ENCODE measurements around the gene ABHD14A. TPM values are rescaled to one million over a fixed set of nuclear protein-coding genes. Genes with fewer than 3 reads are reported as not detected.

ABHD14A gene
- total and polyA plus RNA-seq, 7 donors, result 11.2 to 40.6 (median 22.9) TPM

DNA sequence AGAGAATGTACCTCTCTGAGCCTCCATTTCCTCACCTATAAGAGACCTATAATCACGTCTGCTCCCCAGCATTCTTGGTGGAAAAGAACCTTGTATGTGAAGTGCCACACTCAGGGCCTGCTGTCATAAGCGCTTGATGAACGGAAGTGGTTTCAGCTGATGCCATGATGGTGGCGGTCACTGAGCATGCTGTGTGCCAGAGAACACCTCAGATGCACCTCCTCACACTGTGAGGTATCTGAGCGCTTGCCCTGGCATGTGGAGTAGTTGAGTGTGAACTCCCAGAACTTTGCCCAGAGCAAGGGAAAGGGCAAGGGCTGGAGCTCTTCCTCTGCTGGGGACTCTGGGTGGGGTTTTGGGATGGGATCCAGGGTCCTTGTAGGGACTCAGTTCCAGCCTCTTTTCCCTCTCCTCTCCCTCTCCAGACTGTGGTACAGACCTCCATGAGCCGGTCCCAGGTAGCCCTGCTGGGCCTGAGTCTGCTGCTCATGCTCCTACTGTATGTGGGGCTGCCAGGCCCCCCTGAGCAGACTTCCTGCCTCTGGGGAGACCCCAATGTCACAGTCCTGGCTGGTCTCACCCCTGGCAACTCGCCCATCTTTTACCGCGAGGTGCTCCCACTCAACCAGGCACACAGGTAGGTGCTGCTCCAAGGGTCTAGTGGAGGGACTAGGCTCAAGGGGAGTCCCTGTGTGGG lies 2.7 kb downstream of the ABHD14A start:
- Histone ChIP-seq H3K36me3 (ENCODE audit: insufficient read depth in 1 of 2, low read depth in 1 of 2) (no peaks in the 10 kb centered on the region), H3K27me3 (ENCODE audit: insufficient read depth in 3 of 3, low read length in 2 of 3) (no peaks in the 10 kb centered on the region), H3K9me3 (no peaks in the 10 kb centered on the region), H3K4me1 (peaks cover 28% of the 10 kb centered on the region), H3K27ac (no peak overlapping the region), H3K4me3 (no peak overlapping the region)
- WGBS, 3 donors, result 87 to 91% (median 89%) methylated on average over 8 to 9 of the region's 9 CpGs
- intact Hi-C loops (cut with DNase I), result no loop called here
- TF ChIP-seq, protein P1, sequence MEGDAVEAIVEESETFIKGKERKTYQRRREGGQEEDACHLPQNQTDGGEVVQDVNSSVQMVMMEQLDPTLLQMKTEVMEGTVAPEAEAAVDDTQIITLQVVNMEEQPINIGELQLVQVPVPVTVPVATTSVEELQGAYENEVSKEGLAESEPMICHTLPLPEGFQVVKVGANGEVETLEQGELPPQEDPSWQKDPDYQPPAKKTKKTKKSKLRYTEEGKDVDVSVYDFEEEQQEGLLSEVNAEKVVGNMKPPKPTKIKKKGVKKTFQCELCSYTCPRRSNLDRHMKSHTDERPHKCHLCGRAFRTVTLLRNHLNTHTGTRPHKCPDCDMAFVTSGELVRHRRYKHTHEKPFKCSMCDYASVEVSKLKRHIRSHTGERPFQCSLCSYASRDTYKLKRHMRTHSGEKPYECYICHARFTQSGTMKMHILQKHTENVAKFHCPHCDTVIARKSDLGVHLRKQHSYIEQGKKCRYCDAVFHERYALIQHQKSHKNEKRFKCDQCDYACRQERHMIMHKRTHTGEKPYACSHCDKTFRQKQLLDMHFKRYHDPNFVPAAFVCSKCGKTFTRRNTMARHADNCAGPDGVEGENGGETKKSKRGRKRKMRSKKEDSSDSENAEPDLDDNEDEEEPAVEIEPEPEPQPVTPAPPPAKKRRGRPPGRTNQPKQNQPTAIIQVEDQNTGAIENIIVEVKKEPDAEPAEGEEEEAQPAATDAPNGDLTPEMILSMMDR (IDR thresholded peaks at IDR 0.05), result no peak
- DNase-seq (no peak), ATAC-seq (no peak)

DNA sequence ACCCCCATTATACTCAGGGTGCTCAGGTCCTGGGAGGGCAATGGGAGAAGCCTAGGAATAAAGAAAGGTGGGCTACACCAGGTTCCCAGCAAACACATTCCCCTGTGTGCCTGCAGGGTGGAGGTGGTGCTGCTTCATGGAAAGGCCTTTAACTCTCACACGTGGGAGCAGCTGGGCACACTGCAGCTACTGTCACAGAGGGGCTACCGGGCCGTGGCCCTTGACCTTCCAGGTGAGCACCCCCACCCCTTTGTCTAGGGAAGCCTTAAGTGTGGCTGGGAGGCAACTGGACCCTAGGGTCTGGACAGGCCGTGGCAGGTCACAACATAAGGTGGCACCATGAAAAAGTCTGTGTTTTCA lies 3.3 kb downstream of the ABHD14A start:
- no peaks in the 10 kb centered on the region for H3K27me3 ChIP-seq (ENCODE audit: insufficient read depth in 3 of 3, low read length in 2 of 3)
- TF ChIP-seq, protein P1 (IDR thresholded peaks at IDR 0.05), result no peak
- DNase-seq (no peak), ATAC-seq (no peak)
- H3K4me3 ChIP-seq, result no peak overlapping the region
- intact Hi-C loops (cut with DNase I), result no loop called here
- no peaks in the 10 kb centered on the region for H3K36me3 ChIP-seq (ENCODE audit: insufficient read depth in 1 of 2, low read depth in 1 of 2)
- no peaks in the 10 kb centered on the region for H3K9me3 ChIP-seq
- 78 to 84% (median 81%) methylated on average over 4 of the region's 4 CpGs for WGBS, 3 donors
- peaks cover 25% of the 10 kb centered on the region for H3K4me1 ChIP-seq
- H3K27ac ChIP-seq, result no peak overlapping the region

DNA sequence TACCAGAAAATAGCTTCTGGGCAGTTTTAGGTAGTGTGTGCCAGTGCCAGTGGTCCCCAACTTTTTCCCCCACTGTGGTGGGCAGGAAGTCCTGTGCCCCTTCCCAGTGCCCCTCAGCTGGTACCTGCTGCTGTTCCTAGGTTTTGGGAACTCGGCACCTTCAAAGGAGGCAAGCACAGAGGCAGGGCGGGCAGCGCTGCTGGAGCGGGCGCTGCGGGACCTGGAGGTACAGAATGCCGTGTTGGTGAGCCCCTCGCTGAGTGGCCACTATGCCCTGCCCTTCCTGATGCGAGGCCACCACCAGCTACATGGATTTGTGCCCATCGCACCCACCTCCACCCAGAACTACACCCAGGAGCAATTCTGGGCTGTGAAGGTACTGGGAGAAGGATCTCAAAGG lies 5.4 kb downstream of the ABHD14A start:
- Histone ChIP-seq H3K27me3 (ENCODE audit: insufficient read depth in 3 of 3, low read length in 2 of 3) (no peaks in the 10 kb centered on the region), H3K36me3 (ENCODE audit: insufficient read depth in 1 of 2, low read depth in 1 of 2) (no peaks in the 10 kb centered on the region), H3K27ac (no peak overlapping the region), H3K4me1 (peaks cover 28% of the 10 kb centered on the region), H3K4me3 (no peak overlapping the region), H3K9me3 (no peaks in the 10 kb centered on the region)
- intact Hi-C loops (cut with DNase I), result loop anchor here in 1 of 2 donors (5.0 kb wide), 1 partner anchor 478 kb away; the partner anchor contains the start of gene DCAF1
- TF ChIP-seq, protein P1 (IDR thresholded peaks at IDR 0.05), result no peak
- WGBS, 3 donors, result 98 to 99% (median 98%) methylated on average over 10 of the region's 10 CpGs
- no peak for ATAC-seq
- no peak for DNase-seq

DNA sequence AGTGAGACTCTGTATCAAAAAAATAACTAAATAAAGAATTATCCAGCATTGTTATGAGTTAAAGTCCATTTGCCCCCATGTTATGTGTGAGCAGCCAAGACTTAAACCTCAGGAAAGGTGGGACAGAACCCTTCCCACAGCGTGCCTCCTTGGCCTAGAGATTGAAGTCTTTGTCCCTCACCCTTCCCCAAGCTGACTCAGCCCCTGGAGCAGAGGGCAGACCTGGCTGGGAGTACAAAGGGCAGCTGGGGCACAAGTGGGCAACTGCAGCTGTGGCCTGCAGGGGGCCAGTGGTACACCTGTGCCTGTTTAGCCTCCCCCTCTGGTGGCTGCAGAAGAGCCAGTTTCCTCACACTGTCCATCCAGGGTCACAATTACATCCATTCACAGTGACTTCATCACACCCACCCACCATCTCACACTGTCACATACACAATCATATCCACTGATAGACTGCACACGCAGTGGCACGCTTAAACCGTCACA lies 7.5 kb downstream of the ABHD14A start:
- H3K4me3 ChIP-seq, result peak overlapping the region; percentile 84
- 10 to 12% (median 11%) methylated on average over 4 of the region's 4 CpGs for WGBS, 3 donors
- DNase-seq (peak in 1 of 2 donors; percentile 46), ATAC-seq (peak; percentile 59 to 74 (median 66))
- intact Hi-C loops (cut with DNase I), result loop anchor here in 1 of 2 donors (5.0 kb wide), 1 partner anchor 480 kb away; the partner anchor contains the start of gene DCAF1
- H3K4me1 ChIP-seq, result peaks cover 20% of the 10 kb centered on the region
- H3K27ac ChIP-seq, result peak overlapping the region; percentile 96
- no peaks in the 10 kb centered on the region for H3K9me3 ChIP-seq
- no peaks in the 10 kb centered on the region for H3K27me3 ChIP-seq (ENCODE audit: insufficient read depth in 3 of 3, low read length in 2 of 3)
- TF ChIP-seq, protein P1 (IDR thresholded peaks at IDR 0.05), result peak; percentile 37
- H3K36me3 ChIP-seq (ENCODE audit: insufficient read depth in 1 of 2, low read depth in 1 of 2), result peaks cover 0 to 2% of the 10 kb centered on the region in 2 donors

Measured in psoas muscle (tissue), 8 donors.